Sigmoid colon (tissue), 4 donors: ENCODE results near the gene ETHE1.

ENCODE experiments used
- EP300 ChIP-seq, 4 donors: sonication (generic); formaldehyde crosslinking; IDR thresholded peaks; one replicate each; pipeline ENCODE4 v1.6.1; 2017; ENCODE audit warnings: antibody characterized with exemption in 4 of 4
- POLR2A ChIP-seq, 2 donors: fragments of 450-650 bp; IDR thresholded peaks; one replicate each; pipeline ENCODE4 v1.6.1; 2016; ENCODE audit warnings: antibody characterized with exemption in 2 of 2, mild to moderate bottlenecking in 2 of 2, moderate library complexity in 2 of 2
- TF ChIP-seq, protein P1 (sequence below), 4 experiments: fragments of 450-650 bp in 3 of 4; fragments of 200-600 bp in 1 of 4; IDR thresholded peaks; one replicate each; pipeline ENCODE4 v1.5.1; 2016 to 2019; ENCODE audit warnings: antibody characterized with exemption in 4 of 4, mild to moderate bottlenecking in 3 of 4, moderate library complexity in 2 of 4

DNA sequence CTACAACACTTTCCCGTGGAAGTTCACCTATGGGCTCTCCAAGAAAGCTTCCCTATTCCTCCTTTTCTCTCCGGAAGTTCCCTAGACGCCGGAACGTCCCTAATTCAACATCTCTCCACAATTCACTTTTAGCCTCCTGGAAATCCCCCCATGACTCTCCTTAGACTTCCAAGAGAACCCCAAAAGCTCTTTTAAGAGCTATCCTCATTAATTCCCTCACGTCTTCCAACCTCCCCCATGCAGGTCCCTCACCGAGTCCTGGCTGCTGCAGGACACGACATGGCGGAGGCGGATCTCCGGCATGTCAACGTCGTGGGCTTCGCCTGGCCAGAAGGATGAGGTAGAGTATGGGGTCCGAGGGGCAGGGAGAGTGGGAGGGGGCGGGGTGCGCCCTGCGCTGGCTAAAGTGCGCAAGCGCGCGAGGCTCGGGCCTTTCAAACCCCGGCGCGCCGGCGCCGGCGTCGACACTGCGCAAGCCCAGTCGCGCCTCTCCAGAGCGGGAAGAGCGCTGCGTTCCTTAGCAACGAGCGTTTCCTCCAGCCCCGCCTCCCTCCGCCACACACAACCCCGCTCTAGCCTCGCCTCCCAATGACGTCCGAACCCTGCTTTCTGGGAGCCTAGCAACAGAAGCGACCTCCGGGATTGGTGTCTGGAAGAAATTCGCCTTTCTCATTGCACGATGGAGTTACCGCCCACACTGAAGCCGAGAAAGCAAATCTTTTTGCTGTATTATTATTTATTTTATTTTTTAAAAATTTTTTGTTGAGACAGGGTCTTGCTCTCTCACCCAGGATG lies 48.4 kb upstream of the ETHE1 start, which contains the start of the genes PINLYP and XRCC1:
- TF ChIP-seq, protein P1, sequence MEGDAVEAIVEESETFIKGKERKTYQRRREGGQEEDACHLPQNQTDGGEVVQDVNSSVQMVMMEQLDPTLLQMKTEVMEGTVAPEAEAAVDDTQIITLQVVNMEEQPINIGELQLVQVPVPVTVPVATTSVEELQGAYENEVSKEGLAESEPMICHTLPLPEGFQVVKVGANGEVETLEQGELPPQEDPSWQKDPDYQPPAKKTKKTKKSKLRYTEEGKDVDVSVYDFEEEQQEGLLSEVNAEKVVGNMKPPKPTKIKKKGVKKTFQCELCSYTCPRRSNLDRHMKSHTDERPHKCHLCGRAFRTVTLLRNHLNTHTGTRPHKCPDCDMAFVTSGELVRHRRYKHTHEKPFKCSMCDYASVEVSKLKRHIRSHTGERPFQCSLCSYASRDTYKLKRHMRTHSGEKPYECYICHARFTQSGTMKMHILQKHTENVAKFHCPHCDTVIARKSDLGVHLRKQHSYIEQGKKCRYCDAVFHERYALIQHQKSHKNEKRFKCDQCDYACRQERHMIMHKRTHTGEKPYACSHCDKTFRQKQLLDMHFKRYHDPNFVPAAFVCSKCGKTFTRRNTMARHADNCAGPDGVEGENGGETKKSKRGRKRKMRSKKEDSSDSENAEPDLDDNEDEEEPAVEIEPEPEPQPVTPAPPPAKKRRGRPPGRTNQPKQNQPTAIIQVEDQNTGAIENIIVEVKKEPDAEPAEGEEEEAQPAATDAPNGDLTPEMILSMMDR (IDR thresholded peaks at IDR 0.05) = no peak
- TF ChIP-seq EP300 (IDR thresholded peaks at IDR 0.05) (peak in 1 of 4 donors; percentile 26), POLR2A (IDR thresholded peaks at IDR 0.05) (peak in 1 of 2 donors; percentile 37)
